EL (cell line): ENCODE data around the gene STAT5B.

Experiments
- DNase-seq: peaks from one replicate; pipeline ENCODE4 v3.0.0-alpha.2; 2016

The STAT5B gene

GRCh38 chr17:42174126-42174783 lies 101.9 kb downstream of the STAT5B start:
- no peak for DNase-seq

- no peak for DNase-seq
Observed at GRCh38 chr17:42171831-42172230, 104.4 kb downstream of the STAT5B start.

- no peak for DNase-seq
Observed at GRCh38 chr17:42169351-42169750, 106.8 kb downstream of the STAT5B start.

GRCh38 chr17:42167807-42168206 lies 108.4 kb downstream of the STAT5B start:
- no peak for DNase-seq

GRCh38 chr17:42166196-42166763 lies 109.9 kb downstream of the STAT5B start:
- DNase-seq = no peak

- no peak for DNase-seq
Observed at GRCh38 chr17:42165751-42166150, 110.4 kb downstream of the STAT5B start.

GRCh38 chr17:42163696-42164407 lies 112.3 kb downstream of the STAT5B start:
- no peak for DNase-seq

GRCh38 chr17:42163113-42163512 lies 113.1 kb downstream of the STAT5B start:
- peak; percentile 24 for DNase-seq

- no peak for DNase-seq
Observed at GRCh38 chr17:42160531-42160910, 115.7 kb downstream of the STAT5B start.

- no peak for DNase-seq
Observed at GRCh38 chr17:42159796-42160530, 116.2 kb downstream of the STAT5B start.

- no peak for DNase-seq
Observed at GRCh38 chr17:42155614-42156045, 120.6 kb downstream of the STAT5B start.

GRCh38 chr17:42153919-42154742 lies 122.1 kb downstream of the STAT5B start:
- peak; percentile 39 for DNase-seq
